ENCODE data around the gene SLC6A17.
A peak's percentile ranks its signal among the peaks of the same experiment; 100 is the strongest.

Gene SLC6A17

DNA sequence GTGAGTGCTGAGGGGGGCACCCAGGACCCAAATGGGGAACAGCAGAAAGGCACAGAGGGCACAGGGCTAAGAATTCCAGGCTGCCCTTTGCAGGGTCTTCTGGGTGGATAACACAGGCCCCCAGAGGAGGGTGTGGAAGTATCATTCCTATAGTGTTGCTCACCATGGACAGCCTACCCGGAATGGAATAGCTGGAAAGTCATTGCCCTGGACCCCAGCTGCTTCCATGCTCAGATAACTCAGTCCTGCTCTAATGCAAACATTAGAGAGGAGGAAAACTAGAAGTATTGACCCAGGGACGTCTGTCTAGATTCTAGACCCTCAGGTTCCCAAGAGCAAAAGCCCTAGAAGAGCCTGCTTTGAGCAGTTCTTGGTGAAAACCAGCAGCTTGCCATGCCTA is 24.7 kb downstream of the SLC6A17 start:
- DNase-seq (ENCODE audit: low read depth), result no peak

DNA sequence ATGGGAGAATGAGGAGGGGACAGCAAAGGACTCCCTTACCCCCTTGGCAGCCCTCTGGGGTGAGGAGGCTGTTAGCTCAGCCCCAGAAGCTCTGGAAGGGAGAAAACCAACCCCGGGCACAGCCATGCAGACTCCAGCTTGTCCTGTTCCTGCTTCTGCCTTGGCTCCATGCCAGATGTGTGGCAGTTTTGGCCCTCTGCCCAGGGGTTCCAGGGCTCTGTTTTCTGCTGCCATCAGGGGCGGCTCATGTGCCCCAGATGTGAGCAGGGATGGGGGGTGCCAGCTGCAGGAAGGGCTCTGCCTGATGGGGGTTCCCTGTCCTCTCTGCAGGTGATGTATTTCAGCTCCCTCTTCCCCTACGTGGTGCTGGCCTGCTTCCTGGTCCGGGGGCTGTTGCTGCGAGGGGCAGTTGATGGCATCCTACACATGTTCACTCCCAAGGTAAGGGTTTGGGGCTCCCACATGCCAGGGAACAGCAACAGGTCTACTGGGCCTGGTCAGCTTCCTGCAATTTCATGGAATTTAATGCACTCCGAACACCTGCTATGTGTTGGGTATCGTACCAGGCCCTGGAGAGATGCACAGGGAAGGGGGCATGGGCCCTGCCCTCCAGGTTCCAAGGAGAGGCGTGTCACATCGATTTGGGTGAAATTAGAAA is 26.1 kb downstream of the SLC6A17 start:
- DNase-seq (ENCODE audit: low read depth), result no peak

DNA sequence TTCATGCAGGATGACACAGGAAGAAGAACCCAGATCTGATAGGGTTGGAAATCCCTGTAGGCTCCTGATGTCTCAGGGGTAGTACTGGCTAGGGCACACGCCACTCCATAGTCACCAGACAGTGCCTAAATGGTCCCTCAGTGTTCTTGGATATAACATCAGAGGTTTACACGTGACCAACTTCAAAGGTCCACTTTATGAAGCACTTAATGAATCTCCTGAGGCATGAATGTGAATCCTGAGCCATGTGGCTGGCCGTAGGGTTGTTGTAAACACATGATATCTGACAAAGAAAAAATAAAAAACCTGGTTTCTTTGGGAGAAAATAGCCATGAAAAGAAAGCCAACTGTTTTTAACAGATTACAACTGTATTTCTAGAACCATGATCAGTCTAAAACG is 27.5 kb downstream of the SLC6A17 start:
- DNase-seq (ENCODE audit: low read depth), result no peak

DNA sequence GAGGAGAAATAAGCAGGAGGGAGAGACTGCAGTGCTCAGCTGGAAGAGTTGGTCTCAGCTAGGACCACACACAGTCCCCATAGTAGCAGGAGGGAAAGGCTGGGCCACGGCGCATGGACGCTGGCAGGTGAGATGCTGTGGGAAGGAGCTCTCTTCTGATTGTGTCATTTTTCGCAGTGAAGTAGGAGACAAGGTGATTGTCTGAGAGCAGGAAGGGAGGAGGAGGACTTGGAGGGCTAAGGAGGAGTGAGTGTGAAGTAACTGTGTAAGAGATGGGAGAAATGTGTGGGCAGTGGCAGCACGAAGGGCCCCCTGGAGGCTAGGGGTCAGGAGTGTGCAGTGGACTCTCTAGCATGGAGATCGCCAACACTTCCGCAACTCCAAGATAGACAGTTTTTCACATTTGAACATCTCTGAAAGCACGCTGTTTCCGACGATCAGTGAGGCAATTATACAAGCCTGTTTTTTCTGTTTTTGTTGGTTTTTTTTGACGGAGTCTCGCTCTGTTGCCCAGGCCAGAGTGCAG is 33.4 kb downstream of the SLC6A17 start:
- no peak for DNase-seq (ENCODE audit: low read depth)

DNA sequence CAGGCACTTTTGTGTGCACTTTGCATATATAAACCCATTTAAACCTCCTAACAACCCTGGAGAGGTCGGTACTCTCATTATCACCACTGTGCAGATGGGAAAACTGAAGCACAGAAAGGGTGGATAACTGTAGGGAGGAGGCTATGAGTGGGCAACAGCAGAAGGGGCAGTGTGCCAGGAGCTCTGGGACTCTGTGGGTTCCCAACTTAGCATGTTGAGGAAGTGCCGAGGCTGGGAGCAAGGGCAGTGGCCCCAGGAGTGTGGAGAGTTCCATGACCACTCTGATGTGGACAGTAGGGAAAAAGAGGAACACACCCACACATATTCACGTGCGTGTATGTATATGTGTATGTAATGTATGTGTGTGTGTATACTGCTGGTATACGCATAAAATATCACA is 34.2 kb downstream of the SLC6A17 start:
- DNase-seq (ENCODE audit: low read depth), result no peak

DNA sequence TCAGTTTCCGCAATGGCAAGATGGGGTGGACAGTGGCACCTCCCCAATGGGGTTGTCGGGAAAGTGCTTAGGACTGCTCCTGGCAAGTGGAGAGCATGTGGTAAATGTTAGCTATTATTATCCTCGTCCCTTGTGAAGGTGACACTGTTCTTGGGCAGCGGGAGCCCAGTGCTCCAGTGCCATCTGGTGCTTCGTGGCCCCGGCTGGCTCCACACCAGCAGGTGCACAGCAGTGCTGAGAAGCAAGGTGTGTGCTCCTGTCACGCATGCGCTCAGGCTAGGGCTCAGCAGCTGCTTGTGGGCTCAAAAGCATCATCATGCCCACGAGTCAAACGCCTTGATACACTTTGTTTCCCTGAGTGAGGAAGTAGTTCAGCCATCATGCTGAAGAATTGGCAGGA is 34.9 kb downstream of the SLC6A17 start:
- no peak for DNase-seq (ENCODE audit: low read depth)

DNA sequence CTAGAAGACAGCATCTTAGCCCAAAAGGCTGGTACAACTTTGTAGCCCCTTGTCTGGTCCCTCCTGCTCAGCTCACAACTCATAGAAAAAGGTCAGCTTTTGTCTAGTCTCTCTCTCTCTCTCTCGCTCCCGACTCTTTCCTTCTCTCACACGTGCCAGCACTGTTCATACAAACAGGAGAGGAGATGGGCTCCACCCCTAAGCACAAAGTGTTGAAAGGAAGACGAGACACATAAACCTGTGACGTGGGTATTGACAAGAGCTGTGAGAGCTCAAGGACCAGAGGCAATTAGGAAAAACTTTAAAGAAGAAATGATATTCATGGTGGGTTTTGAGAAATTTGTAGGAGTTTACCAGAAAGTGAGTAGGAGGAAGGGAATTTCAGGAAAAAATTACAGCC is 36.3 kb downstream of the SLC6A17 start:
- no peak for DNase-seq (ENCODE audit: low read depth)

DNA sequence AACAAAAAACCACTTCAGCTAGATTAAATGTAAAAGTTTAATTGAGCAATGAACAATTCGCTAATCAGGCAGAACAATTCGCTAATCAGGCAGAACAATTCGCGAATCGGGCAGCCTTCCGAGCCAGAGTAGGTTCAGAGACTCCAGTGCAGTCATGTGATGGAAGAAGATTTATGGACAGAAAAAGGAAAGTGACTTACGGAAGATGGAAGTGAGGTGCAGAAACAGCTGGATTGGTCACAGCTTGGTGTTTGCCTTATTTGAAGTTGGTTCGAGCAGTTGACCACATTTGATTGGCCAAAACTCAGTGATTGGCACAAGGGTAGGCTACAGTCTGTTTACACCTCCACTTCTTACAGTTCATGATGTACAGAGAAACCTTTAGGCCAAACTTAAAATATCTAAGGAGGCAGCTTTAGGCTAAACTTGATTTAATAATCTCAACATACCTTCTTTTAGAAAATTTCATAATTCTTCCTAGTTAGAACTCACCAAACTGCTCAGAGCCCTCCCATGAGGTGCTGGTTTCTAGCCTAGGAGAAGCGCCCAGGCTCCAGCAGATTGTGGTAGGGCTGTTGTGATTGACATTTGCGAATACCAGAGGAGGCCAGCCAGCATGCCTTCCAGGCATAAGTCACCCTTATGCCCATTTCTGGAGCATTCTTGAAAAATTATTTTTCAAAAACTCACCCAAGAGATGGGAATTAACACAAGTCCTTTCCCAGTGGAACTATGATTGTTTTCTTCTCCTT is 37.0 kb downstream of the SLC6A17 start:
- no peak for DNase-seq (ENCODE audit: low read depth)

DNA sequence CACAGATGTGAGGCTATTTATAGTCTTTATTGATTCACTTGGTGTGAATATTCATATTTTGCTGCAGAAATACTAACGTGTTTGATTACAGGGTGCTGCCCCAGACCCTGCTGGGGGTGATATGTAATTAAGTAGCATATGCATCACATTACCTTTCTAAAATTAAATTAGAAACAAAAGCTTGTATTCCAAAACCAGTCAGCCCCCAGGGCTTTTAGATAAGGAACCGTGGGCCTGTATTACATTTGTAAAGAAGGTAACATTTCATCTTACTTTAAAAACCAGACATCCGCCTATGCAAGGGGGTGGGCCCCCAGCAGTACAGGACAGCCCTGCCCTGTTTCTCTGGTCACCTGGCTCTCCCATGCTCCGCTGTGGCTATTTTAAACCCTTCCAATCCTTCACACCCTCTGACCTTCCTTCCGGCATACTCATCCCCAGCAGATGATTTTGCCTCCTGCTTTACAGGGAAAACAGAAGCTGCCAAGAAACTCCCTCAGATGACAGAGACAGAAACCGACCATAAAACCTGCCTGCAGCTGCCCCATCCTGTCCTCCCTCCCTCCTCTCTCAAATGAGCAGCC is 37.8 kb downstream of the SLC6A17 start:
- peak; percentile 64 for DNase-seq (ENCODE audit: low read depth)

DNA sequence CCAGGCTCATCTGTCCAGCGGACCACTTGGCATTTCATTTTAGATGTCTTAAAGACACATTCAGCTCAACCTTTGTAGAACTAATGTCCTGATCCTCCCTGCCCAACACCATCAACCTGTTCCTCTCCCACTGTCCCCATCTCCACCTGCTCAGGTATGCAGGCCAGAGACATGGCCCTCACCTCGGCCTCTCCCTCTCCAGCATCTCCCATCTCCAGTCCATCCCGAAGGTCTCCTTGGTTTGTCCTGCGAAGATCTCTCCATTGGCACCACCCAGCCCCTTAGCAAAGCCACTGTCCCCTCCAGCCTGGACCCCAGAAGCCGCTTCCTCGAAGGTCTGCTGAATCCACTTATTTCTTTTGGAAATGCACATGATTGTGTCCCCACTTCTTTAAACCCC is 38.9 kb downstream of the SLC6A17 start:
- no peak for DNase-seq (ENCODE audit: low read depth)

DNA sequence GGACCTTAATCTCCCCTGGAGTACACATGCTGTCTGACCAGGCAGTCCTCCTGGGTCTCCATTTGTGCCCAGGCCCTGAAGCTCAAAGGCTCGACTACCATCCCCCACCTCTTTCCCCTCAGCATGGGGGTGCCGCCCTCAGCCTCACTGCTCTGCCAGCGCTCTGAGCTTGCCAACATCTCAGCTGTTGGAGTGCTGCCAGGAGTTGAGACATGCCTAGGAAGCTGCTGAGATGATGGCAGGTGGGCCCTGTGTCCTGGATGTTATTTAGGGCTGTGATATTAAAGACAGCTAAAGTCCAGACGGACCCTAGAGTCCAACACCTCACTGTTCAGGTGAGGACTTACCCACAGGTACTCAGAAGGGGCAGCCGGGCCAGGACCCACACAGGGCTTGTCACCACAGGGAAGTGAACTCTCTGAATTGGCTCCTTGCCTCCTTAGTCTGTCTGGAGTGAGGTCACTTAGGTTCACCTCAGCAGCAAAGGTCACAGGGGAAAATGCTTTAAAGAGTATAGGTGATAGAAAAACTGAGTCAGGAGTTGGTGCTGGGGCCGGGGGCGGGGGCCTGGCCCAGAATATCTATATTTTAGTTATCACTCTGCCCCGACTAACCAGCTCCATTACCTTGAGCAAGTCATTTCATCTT is 40.1 kb downstream of the SLC6A17 start:
- no peak for DNase-seq (ENCODE audit: low read depth)

DNA sequence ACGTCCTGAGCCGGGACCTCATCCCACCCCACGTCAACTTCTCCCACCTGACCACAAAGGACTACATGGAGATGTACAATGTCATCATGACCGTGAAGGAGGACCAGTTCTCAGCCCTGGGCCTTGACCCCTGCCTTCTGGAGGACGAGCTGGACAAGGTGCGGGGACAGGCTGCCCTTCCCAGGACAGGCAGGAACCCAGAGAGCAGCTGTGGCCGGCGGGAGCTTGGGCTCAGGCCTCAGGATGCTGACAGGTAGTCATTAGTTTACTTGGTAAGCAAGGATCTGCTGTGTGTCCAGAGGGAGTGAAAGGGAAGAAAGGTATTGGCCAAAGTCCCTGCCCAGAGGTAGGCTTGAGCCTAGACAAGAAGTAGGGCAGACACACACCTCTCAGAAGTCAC is 42.2 kb downstream of the SLC6A17 start:
- DNase-seq (ENCODE audit: low read depth), result no peak

DNA sequence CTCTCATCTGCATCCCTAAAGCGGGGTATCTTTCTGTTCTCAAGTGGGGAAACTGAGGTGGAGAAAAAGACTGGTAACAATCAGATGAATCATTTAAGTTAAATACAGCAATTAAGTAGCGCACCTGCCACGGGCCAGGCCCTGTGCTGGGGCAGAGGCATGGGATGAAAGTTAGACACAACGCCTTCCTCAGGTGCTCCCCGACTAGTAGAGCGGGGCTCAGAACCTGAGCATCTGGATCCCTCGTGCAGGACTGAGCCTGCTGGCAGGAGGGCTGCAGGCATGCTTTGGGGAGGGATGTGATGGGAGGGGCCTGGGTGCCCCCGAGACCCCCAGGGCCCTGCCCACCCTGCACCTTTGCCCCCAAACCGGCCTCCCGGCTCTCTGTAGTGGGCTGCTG is 44.9 kb downstream of the SLC6A17 start:
- DNase-seq (ENCODE audit: low read depth), result no peak

DNA sequence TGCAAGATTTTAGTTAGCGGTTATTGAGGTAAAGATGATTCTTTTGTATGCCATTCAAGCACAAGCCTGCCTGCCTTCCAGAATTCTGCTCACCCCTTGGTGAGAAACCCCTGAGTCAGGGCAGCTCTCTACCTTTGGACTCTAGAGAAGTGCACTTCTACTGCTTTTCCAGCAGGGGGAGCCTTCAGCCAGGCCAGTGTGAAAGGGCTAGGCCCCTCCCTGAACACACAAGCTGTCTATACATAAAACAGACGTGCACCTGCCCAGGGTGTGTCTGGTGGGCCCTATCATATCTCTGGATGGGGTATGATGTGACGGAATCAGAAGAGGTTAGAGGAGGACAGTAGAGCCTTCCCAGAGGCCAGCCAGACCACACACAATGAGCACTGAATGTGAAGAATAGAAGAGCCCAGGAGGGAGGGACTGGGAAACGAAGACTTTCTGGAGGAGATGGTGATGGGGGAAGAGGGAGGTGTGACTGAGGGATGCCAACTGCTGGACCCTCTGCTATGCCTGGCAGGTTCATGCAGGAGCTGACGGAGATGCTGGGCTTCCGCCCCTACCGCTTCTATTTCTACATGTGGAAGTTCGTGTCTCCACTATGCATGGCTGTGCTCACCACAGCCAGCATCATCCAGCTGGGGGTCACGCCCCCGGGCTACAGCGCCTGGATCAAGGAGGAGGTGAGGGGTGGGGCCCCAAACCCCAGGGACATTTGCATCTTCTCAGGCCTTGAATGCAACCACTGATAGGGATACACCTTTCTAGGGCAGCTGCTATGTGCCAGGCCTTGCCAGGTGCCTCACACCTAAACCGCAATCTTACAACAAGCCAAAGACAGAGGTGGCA is 46.8 kb downstream of the SLC6A17 start:
- no peak for DNase-seq (ENCODE audit: low read depth)

DNA sequence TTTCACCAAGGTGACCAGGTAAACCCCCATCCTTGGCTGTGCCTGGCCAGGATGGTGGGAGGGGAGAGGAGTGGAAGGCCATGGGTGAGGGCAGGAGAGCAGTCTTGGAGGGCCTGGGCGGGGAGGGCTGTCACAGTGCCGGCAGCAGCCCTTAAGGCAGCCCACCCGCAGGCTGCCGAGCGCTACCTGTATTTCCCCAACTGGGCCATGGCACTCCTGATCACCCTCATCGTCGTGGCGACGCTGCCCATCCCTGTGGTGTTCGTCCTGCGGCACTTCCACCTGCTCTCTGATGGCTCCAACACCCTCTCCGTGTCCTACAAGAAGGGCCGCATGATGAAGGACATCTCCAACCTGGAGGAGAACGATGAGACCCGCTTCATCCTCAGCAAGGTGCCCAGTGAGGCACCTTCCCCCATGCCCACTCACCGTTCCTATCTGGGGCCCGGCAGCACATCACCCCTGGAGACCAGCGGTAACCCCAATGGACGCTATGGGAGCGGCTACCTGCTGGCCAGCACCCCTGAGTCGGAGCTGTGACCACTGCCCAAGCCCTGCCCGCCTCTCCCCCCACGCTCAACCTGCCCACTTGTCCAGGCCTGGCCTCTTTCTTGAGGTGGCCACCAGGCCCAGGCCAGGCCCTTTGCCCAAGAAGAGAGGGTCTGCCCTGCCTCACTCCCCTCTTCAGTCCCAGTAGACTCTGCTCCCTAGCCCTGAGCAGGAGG is 47.8 kb downstream of the SLC6A17 start:
- no peak for DNase-seq (ENCODE audit: low read depth)

DNA sequence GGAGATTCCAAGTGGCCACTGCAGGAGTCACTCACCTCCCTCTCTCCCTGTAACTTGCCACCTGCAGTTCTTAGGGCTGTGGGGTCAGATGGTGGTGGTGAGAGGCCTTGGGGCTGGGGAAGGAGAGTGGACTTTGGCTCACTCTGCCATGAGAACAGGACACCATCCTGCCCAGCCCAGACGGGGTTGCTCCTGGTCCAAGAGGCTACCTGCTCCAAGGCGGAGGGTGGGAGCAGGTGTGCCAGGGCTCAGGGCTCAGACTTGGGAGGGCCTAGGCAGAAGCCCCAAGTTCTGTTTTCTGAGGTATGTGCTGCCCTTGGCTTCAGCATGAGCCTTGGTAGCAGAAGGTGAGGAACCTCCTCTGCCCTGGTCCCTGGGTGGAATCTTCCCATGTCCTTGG is 48.5 kb downstream of the SLC6A17 start:
- no peak for DNase-seq (ENCODE audit: low read depth)

DNA sequence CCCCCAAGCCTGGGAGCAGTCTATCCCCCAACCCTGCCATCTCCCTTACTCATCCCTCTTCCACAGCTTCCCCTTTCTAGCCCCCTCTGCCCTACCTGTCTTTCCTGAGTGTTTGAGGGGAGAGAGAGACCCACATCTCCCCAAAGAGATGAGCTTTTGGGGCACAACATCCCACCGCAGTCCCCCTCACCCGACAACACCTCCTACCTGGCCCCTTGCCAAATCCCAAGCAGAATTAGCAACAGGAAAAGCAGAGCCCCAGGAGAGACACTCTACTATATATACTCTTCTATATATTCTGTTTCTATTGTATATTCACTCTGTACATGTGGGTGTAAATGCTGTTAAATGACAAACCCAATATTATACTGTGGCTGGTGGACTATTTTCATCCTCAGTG is 49.9 kb downstream of the SLC6A17 start:
- no peak for DNase-seq (ENCODE audit: low read depth)

DNA sequence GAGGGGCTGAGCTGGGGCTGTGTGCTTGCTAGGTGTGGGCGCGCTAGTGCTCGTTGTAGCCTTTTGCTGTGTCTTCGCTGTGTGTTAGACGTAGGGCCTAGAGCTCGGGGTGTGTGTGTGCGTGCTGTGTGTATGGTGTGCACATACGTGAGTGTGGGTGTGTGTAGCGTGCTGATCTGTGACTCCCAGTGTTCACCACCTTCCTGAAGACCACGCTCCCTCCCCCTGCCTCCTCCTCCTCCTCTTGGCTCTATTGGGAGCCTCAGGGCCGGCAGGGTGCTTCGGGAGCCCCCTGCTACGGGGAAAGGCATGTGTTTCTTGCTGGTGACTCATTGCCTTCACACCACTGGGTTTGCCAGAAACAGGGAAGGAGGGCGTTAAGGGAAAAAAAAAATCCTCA is 50.4 kb downstream of the SLC6A17 start:
- DNase-seq (ENCODE audit: low read depth), result no peak

DNA sequence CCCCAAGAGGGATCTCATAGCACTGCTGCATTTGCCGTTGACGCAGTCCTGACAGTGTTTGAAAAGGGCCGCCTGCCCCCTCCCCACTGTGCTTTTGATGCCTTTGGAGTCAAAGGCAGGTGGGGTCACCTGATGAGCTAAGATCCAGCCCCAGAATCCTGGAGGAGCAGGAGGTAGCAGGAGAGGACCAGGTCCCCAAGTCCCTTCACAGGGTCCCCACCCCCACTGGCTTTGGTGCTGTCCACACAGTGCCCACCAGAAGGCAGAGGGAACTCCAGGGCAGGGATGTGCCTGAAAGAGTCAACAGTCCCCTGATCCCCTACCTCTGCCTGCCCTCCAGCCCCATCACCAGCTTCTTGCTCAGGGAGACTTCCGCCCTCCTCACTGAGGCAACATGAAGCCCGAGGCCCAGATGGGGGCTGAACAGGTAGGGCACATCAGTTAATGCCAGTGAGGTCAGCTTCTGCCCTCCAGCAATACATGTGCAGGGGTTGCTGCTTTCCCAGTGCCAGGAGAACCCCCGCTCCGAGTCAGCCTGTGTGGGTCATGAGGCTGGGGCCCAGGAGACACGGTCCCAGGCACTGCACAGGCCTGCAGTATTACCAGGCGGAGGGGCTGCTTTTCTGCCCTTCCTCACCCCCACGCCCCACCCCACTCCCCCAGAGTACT is 51.0 kb downstream of the SLC6A17 start:
- no peak for DNase-seq (ENCODE audit: low read depth)

DNA sequence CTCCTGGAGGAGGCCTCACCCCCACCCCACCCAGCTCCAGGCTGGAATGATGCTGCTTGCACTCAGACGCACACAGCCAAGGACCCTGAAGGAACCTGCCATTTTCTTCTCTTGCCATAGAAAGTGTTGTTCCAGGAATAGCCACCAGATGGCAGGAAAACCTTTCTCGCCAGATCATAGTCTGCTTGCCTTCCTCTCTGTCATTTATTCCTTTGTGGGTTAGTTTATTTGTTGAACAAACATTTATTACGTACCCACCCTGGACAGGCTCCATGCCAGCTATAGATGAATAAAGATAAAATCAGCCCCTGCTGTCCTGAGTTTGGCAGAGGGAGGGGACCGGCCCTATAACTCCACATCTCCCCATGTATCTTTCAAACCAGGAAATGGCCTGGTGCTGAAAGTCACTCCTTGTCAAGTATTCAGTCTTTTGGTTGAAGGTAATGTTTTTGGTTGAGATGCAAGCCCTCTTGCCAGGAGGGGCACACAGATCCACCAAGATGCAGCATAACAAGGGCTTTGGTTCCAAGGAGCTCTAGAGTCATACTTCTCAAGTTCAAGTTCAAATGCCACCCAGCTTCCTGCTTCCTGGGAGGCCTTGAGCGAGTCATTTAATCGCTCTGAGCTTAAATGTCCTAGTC is 52.8 kb downstream of the SLC6A17 start:
- peak; percentile 47 for DNase-seq (ENCODE audit: low read depth)
